ENCODE data around the gene OOSP3.

Gene OOSP3

DNA sequence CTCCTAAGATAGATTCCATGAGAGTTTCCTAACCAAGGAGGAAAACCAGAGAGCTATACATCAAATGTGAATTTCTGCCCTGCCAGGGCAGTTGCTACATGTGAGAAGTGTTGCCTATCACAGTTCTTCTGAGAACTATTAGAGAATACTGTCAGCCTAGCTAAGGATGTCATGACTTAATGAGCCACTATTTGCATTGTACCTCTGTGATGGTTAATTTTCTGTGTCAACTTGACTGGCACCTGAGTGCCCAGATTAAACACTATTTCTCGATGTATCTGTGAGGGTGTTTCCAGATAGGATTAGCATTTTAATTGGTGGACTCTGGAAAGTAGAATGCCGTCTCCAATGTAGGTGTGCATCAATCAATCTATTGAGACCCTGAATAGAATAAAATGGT, 10.6 kb upstream of the OOSP3 start:
- TF ChIP-seq, protein P1, sequence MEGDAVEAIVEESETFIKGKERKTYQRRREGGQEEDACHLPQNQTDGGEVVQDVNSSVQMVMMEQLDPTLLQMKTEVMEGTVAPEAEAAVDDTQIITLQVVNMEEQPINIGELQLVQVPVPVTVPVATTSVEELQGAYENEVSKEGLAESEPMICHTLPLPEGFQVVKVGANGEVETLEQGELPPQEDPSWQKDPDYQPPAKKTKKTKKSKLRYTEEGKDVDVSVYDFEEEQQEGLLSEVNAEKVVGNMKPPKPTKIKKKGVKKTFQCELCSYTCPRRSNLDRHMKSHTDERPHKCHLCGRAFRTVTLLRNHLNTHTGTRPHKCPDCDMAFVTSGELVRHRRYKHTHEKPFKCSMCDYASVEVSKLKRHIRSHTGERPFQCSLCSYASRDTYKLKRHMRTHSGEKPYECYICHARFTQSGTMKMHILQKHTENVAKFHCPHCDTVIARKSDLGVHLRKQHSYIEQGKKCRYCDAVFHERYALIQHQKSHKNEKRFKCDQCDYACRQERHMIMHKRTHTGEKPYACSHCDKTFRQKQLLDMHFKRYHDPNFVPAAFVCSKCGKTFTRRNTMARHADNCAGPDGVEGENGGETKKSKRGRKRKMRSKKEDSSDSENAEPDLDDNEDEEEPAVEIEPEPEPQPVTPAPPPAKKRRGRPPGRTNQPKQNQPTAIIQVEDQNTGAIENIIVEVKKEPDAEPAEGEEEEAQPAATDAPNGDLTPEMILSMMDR (IDR thresholded peaks at IDR 0.05; ENCODE audit: control insufficient read depth, insufficient read depth, low read depth, low read length, missing control alignments) = no peak
- H3K4me3 ChIP-seq (ENCODE audit: control insufficient read depth, low read depth, low read length) = no peak overlapping the region
- DNase-seq (ENCODE audit: low read depth) = no peak

- TF ChIP-seq, protein P1 (IDR thresholded peaks at IDR 0.05; ENCODE audit: control insufficient read depth, insufficient read depth, low read depth, low read length, missing control alignments) = no peak
- DNase-seq (ENCODE audit: low read depth) = no peak
- H3K4me3 ChIP-seq (ENCODE audit: control insufficient read depth, low read depth, low read length) = no peak overlapping the region
Measured at GRCh38 chr11:59872076-59872475, 6.5 kb upstream of the OOSP3 start.

DNA sequence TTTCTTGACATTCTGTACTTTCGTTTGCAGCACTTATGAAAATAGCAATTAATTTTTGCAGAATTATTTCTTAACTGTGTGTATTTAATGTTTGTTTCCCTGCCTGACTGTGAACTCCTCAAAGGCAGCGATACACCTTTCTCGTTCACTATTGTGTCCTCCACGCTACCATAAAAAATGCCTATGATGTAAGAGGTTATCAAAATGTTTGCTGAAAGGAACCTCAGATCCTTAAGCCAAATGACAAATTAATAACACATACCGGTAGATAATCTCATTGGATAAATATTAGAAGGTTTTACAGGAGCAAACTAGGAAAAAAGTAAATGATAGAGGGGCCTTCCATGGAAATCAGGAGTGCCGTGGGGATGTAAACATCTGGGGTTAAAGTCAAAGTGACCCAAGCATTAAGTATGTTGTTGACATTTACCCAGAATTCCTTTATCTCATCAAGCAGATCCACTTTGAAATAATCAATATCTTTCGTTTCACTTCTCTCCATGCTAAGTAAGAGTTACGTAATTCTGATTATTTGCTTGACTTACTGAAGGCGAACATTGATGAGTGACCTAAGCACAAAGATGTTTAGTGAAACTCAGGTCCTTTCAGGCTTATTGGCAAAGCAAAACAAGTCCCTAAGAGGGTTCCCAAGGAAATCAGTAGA, 2.6 kb upstream of the OOSP3 start:
- H3K4me3 ChIP-seq (ENCODE audit: control insufficient read depth, low read depth, low read length) = no peak overlapping the region
- TF ChIP-seq, protein P1 (IDR thresholded peaks at IDR 0.05; ENCODE audit: control insufficient read depth, insufficient read depth, low read depth, low read length, missing control alignments) = no peak
- no peak for DNase-seq (ENCODE audit: low read depth)

GRCh38 chr11:59877325-59877724, 1.3 kb upstream of the OOSP3 start:
- TF ChIP-seq, protein P1 (IDR thresholded peaks at IDR 0.05; ENCODE audit: control insufficient read depth, insufficient read depth, low read depth, low read length, missing control alignments) = no peak
- no peak for DNase-seq (ENCODE audit: low read depth)
- no peak overlapping the region for H3K4me3 ChIP-seq (ENCODE audit: control insufficient read depth, low read depth, low read length)

GRCh38 chr11:59877784-59878183, 798 bp upstream of the OOSP3 start:
- H3K4me3 ChIP-seq (ENCODE audit: control insufficient read depth, low read depth, low read length) = no peak overlapping the region
- DNase-seq (ENCODE audit: low read depth) = no peak
- TF ChIP-seq, protein P1 (IDR thresholded peaks at IDR 0.05; ENCODE audit: control insufficient read depth, insufficient read depth, low read depth, low read length, missing control alignments) = no peak

DNA sequence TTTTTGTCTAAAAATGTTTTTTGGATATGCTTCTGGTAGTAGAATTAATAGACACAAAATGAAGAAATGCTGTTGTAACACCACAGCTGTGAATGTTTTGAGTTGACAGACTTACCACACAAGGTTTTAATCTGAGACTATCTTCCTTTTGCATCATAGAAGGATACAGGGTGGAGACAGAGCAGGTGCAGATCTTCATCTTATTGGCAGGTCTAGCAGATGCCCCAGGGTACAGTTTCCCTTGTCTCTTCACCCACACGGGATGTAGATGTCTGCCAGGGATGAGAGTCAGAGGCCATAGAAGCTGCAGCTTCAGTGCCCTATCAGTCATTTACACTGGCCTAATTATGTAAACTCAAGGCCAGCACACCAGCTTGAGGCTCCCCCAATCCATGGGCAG, 985 bp downstream of the OOSP3 start:
- DNase-seq (ENCODE audit: low read depth) = no peak
- TF ChIP-seq, protein P1 (IDR thresholded peaks at IDR 0.05; ENCODE audit: control insufficient read depth, insufficient read depth, low read depth, low read length, missing control alignments) = no peak

More for the DNA sequence above, 985 bp downstream of the OOSP3 start:
- H3K4me3 ChIP-seq (ENCODE audit: control insufficient read depth, low read depth, low read length) = no peak overlapping the region
